Liver (tissue), 9 donors: ENCODE data around the gene TMPRSS13. TPM values are rescaled to one million over a fixed set of nuclear protein-coding genes. Genes with fewer than 3 reads are reported as not detected.

Experiments
- DNase-seq: peaks from one replicate; pipeline ENCODE4 v3.0.0-alpha.2; 2017; ENCODE audit warnings: low spot score
- H3K27ac ChIP-seq, 2 donors: one replicate each; pipeline ENCODE4 v1.7.0; 2013; ENCODE audit warnings: inconsistent platforms in 2 of 2, low read length in 2 of 2, control low read depth in 1 of 2, low read depth in 1 of 2, mild to moderate bottlenecking in 1 of 2
- H3K27me3 ChIP-seq, 4 donors: one replicate each; pipeline versions ENCODE4 v1.6.1 to v1.7.0; 2013; ENCODE audit warnings: low read length in 3 of 4, inconsistent platforms in 1 of 4, mild to moderate bottlenecking in 1 of 4, moderate library complexity in 1 of 4; ENCODE audit not compliant: control insufficient read depth in 4 of 4, insufficient read depth in 4 of 4
- H3K36me3 ChIP-seq, 4 donors: one replicate each; pipeline versions ENCODE4 v1.6.1 to v1.7.0; 2013; ENCODE audit warnings: low read length in 3 of 4, mild to moderate bottlenecking in 3 of 4, low read depth in 1 of 4, moderate library complexity in 1 of 4; ENCODE audit not compliant: control insufficient read depth in 4 of 4, insufficient read depth in 3 of 4
- H3K4me1 ChIP-seq, 4 donors: one replicate each; pipeline versions ENCODE4 v1.6.1 to v1.7.0; 2013; ENCODE audit warnings: low read length in 3 of 4, mild to moderate bottlenecking in 3 of 4, moderate library complexity in 1 of 4; ENCODE audit not compliant: control insufficient read depth in 4 of 4, insufficient read depth in 4 of 4
- H3K4me3 ChIP-seq, 3 donors: one replicate each; pipeline versions ENCODE4 v1.6.1 to v1.7.0; 2013; ENCODE audit warnings: low read length in 3 of 3, control low read depth in 1 of 3, low read depth in 1 of 3, mild to moderate bottlenecking in 1 of 3
- H3K9ac ChIP-seq, 2 donors: one replicate each; pipeline ENCODE4 v1.7.0; 2013; ENCODE audit warnings: low read length in 2 of 2, mild to moderate bottlenecking in 2 of 2, moderate library complexity in 2 of 2, control low read depth in 1 of 2, low read depth in 1 of 2
- H3K9me3 ChIP-seq, 4 donors: one replicate each; pipeline versions ENCODE4 v1.6.1 to v1.7.0; 2013; ENCODE audit warnings: low read length in 3 of 4; ENCODE audit not compliant: control insufficient read depth in 4 of 4
- ATF3 ChIP-seq: IDR thresholded peaks from 2 replicates; pipeline ENCODE4 v1.6.1; 2016; ENCODE audit warnings: antibody characterized with exemption
- CTCF ChIP-seq: fragments of 150-350 bp; IDR thresholded peaks from 2 replicates; pipeline ENCODE4 v1.5.1; 2017; ENCODE audit warnings: improper control_type of control experiment, low read depth, low read length; ENCODE audit not compliant: missing input control
- EGR1 ChIP-seq, 2 donors: IDR thresholded peaks; 2 replicates each; pipeline ENCODE4 v1.6.1; 2016 to 2018; ENCODE audit warnings: antibody characterized with exemption in 2 of 2, low read depth in 2 of 2
- FOXA1 ChIP-seq: IDR thresholded peaks from 2 replicates; pipeline ENCODE4 v1.6.1; 2016; ENCODE audit warnings: antibody characterized with exemption
- FOXA2 ChIP-seq: IDR thresholded peaks from 2 replicates; pipeline ENCODE4 v1.6.1; 2016; ENCODE audit warnings: antibody characterized with exemption
- GABPA ChIP-seq, 2 donors: IDR thresholded peaks in 1 of 2; conservative IDR thresholded peaks in 1 of 2; 2 replicates each; pipeline ENCODE4 v1.6.1; 2016; ENCODE audit warnings: antibody characterized with exemption in 2 of 2, mild to moderate bottlenecking in 1 of 2, moderate library complexity in 1 of 2
- HNF4A ChIP-seq, 2 donors: conservative IDR thresholded peaks; 2 replicates each; pipeline ENCODE4 v1.6.1; 2016; ENCODE audit warnings: antibody characterized with exemption in 2 of 2, mild to moderate bottlenecking in 2 of 2
- HNF4G ChIP-seq: IDR thresholded peaks from 2 replicates; pipeline ENCODE4 v1.6.1; 2016; ENCODE audit warnings: antibody characterized with exemption
- JUND ChIP-seq, 2 donors: IDR thresholded peaks; 2 replicates each; pipeline ENCODE4 v1.6.1; 2016; ENCODE audit warnings: antibody characterized with exemption in 2 of 2
- MAX ChIP-seq: IDR thresholded peaks from 2 replicates; pipeline ENCODE4 v1.6.1; 2016; ENCODE audit warnings: antibody characterized with exemption
- NR2F2 ChIP-seq: IDR thresholded peaks from 2 replicates; pipeline ENCODE4 v1.6.1; 2016; ENCODE audit warnings: antibody characterized with exemption
- RAD21 ChIP-seq, 2 donors: IDR thresholded peaks; 2 replicates each; pipeline ENCODE4 v1.6.1; 2016; ENCODE audit warnings: antibody characterized with exemption in 2 of 2, mild to moderate bottlenecking in 2 of 2
- REST ChIP-seq: IDR thresholded peaks from 2 replicates; pipeline ENCODE4 v1.6.1; 2016; ENCODE audit warnings: antibody characterized with exemption, mild to moderate bottlenecking
- RXRA ChIP-seq, 2 donors: IDR thresholded peaks; 2 replicates each; pipeline ENCODE4 v1.6.1; 2017 to 2018; ENCODE audit warnings: antibody characterized with exemption in 2 of 2, mild to moderate bottlenecking in 1 of 2
- SP1 ChIP-seq: IDR thresholded peaks from 2 replicates; pipeline ENCODE4 v1.6.1; 2018; ENCODE audit warnings: antibody characterized with exemption, mild to moderate bottlenecking
- TAF1 ChIP-seq: conservative IDR thresholded peaks from 2 replicates; pipeline ENCODE4 v1.6.1; 2016; ENCODE audit warnings: antibody characterized with exemption, mild to moderate bottlenecking
- YY1 ChIP-seq: IDR thresholded peaks from 2 replicates; pipeline ENCODE4 v1.6.1; 2016; ENCODE audit warnings: antibody characterized with exemption, mild to moderate bottlenecking
- ZBTB33 ChIP-seq: IDR thresholded peaks from 2 replicates; pipeline ENCODE4 v1.6.1; 2016; ENCODE audit warnings: antibody characterized with exemption
- WGBS: extraction: QIAGEN DNeasy Blood & Tissue Kit; methylation state at CpG from one replicate; pipeline ENCODE4 v1.1.7; 2013; 5-methylcytosine and 5-hydroxymethylcytosine counted together
- polyA plus RNA-seq, 2 donors: library from polyadenylated mRNA; stranded (reverse) in 1 of 2; unstranded in 1 of 2; fragments of 200-250 nt in 1 of 2; fragments of >200 nt in 1 of 2; fragmentation: Nextera tagmentation in 1 of 2; extraction: Ambion mirVana in 1 of 2; gene quantifications; one replicate each; pipeline versions ENCODE4 v1.2.1 to v1.2.3, GENCODE V29; 2013 to 2015
- total RNA-seq, 2 donors: library from RNA; depleted of rRNA; stranded (reverse); fragments of >200 nt; gene quantifications; one replicate each; pipeline ENCODE4 v1.2.3, GENCODE V29; 2014
- donor health status: healthy.
- donor health status: healthy.
- donor health status: healthy.
- donor health status: healthy.
- donor health status: healthy.

Gene TMPRSS13
- total and polyA plus RNA-seq, 4 donors, result 0.11 to 0.93 (median 0.24) TPM

GRCh38 chr11:117917591-117918151 lies 11.5 kb downstream of the TMPRSS13 start:
- H3K4me3 ChIP-seq, result no peak overlapping the region
- 93% methylated on average over 5 of the region's 5 CpGs for WGBS
- no peak for DNase-seq

More at GRCh38 chr11:117917591-117918151, 11.5 kb downstream of the TMPRSS13 start:
- Histone ChIP-seq H3K9ac (no peak overlapping the region), H3K27ac (no peak overlapping the region), H3K9me3 (no peaks in the 10 kb centered on the region), H3K27me3 (peaks cover 0 to 1% (median 0%) of the 10 kb centered on the region in 4 donors), H3K36me3 (no peaks in the 10 kb centered on the region), H3K4me1 (no peaks in the 10 kb centered on the region)
- TF ChIP-seq HNF4G (no peak), MAX (no peak), JUND (IDR thresholded peaks at IDR 0.05) (no peak), ZBTB33 (no peak), YY1 (no peak), EGR1 (IDR thresholded peaks at IDR 0.05; ENCODE audit: low read depth in 2 of 2) (no peak), ATF3 (no peak), RAD21 (IDR thresholded peaks at IDR 0.05) (no peak), TAF1 (no peak), FOXA1 (no peak), RXRA (IDR thresholded peaks at IDR 0.05) (no peak), FOXA2 (no peak), SP1 (no peak), NR2F2 (no peak), GABPA (IDR thresholded peaks at IDR 0.05 in 1 of 2, conservative IDR thresholded peaks at IDR 0.05 in 1 of 2) (no peak), CTCF (no peak), HNF4A (conservative IDR thresholded peaks at IDR 0.05) (no peak), REST (no peak)
